HG02798 (cell line): ENCODE measurements around the gene TIPARP.
"Not testable (repeated sequence)": the region's sequence is repeated elsewhere in the genome, so short reads cannot be mapped to it uniquely, and the experiment has no call there.

Experiments
- ATAC-seq: cut with Tn5 transposase; IDR thresholded peaks from one replicate; pipeline ENCODE4 v1.9.1; 2021; ENCODE audit warnings: mild to moderate bottlenecking; ENCODE audit not compliant: unreplicated experiment, poor library complexity

The TIPARP gene

DNA sequence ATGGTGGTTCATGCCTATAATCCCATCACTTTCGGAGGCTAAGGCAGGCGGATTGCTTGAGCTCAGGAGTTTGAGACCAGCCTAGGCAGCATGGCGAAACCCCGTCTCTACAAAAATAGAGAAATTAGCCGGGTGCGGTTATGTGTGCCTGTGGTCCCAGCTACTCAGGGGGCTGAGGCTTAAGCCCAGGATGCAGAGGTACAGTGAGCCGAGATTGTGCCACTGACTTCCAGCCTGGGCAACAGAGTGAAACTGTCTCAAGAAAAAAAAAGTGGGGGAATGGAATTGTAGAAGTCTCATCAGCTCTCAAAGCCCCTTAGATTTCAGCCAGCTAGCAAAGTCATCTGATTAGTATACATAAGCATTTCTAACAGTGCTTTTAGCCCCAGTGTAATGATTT lies 33.2 kb downstream of the TIPARP start:
- no peak for ATAC-seq

DNA sequence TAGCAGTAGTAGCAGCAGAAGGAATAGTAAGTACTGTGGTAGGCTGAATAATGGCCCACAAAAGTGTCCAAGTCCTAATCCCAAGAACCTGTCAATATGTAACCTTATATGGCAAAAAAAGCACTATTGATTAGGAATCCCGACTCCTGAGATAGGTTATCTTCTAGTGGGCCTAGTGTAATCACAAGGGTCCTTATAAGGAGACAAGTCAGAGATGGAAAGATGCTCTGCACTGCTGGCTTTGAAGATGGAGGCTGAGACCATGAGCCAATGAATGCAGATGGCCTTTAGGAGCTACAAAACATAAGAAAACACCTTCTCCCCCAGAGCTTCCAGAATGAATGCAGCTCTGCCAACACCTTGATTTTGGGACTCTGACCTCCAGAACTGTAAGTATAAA lies 36.0 kb downstream of the TIPARP start:
- no peak for ATAC-seq

DNA sequence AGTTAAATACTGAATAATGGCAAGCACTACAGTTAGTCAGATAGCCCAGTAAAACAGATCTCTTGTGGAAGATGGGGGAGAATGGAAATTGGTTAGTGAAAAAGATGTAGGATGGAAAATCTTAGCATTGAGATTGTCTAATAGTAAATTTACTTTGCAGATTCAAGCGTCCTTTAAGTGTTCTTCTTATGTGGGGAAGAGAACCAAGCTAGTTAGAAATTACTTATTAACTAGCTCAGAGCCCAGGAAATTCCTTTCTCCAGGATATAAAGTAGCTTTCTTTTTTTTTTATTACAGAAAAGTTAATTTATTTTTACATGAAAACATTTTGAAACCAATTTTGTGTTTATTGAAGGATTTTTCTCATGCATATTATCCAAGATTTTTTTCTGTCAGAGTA lies 36.7 kb downstream of the TIPARP start:
- no peak for ATAC-seq

DNA sequence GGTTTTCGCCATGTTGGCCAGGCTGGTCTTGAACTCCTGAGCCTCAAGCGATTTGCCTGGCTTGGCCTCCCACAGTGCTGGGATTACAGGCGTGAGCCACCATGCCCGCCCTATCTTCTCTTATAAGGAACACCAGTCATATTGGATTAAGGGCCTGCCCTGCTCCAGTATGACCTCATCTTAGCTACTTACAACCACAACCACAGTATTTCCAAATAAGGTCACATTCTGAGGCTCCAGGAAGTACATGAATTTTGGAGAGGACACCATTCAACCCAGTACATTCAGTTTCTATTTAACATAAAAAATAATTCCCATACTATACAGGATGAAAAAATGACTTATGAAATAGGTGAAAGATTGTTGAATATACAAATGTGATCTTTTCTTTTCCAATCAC lies 37.6 kb downstream of the TIPARP start:
- peak; percentile 70 for ATAC-seq

DNA sequence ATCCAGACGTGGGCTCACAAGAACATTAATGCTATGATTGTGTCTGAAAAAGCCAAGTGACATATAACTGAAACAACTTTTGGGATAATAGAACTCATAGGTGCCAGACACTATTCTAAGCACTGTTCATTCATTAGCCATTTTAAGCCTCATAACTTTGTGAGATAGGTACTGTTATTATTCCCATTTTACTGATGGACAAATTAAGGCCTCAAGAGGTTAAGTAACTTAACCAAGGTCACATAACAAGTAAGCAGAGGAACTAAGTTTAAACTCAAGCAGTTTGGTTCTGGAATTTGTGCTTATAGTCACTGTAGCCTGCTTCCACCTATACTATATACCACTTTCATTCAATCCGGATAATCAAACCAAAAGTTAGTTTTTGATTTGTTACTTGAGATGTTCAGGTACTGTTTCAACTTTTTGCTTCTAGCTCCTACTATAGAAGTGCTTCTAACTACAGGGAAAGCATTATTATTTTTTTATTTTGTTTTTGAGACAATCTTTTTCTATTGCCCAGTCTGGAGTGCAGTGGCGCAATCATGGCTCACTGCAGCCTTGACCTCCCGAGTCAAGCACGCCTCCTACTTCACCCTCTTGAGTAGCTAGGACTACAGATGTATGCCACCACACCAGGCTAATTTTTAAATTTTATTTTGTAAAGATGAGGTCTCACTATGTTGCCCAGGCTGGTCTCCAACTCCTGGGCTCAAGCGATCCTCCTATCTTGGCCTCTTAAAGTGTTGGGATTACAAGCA lies 41.9 kb downstream of the TIPARP start:
- no peak for ATAC-seq

DNA sequence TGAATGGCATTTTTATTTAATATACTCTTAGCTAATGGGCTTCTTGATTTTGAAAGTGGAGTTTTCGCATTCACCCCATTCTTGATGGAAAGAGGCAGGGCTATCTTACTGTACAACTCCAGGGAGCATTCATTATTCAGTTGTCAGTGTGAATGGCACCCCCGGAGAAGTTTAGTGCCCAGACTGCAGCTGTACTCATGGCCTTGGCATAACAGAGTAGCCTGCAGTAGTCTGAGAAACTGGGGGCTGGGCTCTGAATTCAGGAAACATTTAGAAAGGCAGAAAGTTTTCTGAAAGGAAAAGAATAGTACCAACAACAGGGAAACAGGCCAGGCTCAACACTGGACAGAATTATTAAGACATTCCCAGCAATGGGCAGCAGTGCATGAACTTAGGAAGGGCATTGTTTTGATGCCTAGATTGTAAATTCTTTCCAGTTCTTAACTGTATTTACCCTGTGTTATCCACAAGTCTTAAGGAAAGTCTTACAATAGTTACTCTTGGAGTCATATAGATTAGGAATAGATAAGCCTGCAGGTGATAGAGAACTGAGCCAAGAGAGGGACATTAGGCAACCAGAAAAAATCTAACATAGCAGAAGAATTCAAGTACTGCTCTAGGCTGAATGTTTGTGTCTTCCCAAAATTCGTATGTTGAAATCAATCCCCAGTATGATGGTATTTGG lies 44.4 kb downstream of the TIPARP start:
- ATAC-seq = no peak

DNA sequence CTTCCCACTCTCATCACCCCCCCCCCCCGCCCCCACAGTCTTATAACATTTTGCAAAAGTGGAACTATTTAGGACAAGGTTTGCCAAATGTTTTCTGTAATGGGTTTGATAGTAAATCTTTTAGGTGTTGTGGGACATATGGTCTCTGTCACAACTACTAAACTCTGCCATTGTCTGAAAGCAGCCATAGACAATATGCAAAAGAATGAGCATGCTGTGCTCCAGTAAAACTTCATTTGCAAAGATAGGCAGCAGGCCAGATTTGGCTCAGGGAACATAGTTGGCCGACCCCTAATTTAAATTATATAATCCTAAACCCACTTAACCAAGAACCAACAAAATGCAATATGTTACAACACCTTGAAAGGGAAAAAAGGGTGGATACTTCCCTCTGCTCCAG lies 46.4 kb downstream of the TIPARP start:
- ATAC-seq = no peak

DNA sequence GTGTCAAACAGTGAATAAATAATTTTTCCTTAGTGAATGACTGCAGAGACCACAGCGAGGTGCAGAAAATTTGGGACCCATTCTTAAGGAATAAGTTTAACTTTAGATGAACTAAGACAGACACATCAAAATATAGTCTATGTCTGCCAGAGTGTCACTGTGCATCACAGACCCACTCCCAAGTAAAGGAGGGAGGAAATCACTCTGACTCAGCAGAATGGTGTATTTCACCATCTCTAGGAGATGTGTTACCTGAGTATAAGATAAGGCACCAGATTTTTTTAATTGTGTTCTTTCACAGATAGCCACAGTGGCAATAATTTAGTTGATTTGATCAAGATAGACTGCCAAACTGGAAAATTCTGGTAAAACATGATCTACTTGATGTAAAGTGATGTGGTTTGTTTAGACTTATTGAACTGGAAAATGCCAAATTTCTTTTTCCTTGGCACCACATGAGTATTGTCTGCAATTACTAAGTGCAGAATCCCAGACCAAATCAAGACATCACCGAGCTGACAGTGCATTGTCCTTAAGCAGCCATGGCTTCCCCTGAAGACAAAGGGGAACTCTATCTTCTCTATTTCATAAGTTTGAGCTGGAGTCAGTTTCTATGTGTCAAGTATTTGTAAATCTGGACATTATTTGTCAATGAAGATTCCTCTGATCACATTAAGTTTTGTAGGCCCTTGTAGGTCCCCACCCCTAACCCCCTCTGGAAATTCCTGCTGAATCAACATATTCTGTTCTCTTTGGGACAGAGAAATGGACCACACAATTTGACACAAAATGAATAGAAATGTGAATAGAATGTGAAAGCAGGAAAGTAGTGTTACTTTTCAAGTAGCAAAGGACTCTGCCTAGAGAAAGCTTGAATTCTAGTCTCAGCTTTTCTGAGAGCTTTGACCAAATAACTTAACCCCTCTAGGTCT lies 47.6 kb downstream of the TIPARP start:
- ATAC-seq = no peak

DNA sequence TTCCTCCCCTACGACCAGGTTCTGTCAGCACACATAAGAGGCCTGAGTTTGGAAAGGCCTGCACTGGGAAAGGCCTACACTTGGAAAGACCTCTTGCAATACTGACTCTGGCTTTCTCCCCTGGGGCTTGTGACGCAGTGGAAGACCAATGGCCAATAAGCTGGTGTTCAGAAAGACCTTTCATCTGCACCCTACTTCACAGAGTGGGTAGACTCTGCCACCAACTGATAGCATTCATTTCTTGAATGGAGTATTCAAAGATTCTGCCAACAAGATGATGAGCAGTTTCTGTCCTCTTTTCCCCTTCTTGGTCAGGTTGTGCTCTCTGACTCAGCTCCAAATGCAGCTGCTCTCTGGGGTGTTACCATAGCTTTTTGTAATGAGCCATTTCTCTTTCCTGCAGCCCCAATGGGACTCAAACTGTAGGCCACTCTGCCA lies 48.8 kb downstream of the TIPARP start:
- no peak for ATAC-seq

DNA sequence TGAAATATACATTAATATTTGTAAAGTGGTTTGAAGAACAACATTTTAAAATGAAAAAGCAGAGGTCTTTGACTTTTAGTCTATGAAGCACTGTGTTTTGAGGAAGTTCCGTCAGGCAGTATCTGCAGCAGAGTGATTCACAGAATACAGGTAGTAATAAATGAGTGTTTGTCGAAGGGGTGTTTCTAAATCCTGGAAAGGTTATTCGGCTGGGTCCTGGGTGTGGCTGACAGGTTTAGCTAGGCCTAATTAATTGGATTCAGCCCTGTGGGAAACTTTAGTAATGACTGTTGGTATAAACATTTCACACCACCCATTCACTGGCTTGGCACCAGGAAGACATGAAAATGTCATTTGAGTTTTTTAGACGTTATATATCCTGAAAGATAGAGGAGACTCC lies 51.3 kb downstream of the TIPARP start:
- no peak for ATAC-seq

DNA sequence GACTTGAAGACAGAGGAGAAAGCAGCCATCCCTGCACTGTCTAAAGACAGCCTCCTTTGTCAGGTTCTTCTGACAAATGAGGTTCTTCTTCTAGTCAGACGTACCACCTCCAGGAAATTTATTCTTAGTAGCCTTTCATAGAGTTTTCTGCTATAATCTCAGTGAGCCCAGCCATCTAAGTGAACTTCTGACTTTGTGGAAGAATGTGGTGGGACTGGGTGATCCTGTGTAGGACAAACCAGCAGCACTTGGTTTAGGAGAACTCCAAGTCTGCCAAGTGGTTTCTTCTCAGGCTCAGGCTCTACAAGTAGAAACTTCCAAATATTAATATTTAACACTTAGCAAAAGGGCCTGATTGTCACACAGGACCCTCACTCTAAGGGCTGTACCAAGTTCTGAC lies 52.1 kb downstream of the TIPARP start:
- ATAC-seq = no peak

DNA sequence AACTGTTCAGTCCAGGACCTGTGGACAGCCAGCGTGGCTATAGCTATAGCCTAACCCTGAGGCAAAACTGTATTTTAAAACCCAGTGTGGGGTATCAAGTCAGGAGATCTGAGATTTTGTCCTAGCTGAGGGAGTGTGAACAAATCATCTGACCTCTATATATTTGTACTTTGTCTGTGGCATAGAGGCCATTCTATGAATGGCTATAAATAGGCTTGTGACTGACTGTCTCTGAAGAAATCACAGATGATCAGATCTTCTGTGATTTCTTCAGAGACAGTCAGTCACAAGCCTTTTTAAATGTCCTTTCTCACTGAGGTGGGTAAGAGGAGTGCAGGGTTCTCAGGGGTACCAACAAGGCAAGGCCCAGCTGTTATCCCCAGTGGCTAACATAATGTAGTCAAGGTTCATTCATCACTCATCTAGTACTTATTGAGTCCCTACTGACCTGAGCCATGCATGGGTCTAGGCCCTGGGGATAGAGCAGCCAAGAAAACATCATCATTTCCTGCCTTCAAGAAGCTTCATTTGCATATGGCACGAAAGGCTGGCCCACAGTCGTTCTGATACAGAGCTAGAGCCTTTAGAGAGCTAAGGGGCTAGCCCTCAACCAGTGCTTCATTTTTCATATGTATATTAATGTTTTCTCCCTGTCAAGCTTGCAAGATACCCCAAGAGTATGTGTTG lies 53.3 kb downstream of the TIPARP start:
- ATAC-seq = peak; percentile 89

DNA sequence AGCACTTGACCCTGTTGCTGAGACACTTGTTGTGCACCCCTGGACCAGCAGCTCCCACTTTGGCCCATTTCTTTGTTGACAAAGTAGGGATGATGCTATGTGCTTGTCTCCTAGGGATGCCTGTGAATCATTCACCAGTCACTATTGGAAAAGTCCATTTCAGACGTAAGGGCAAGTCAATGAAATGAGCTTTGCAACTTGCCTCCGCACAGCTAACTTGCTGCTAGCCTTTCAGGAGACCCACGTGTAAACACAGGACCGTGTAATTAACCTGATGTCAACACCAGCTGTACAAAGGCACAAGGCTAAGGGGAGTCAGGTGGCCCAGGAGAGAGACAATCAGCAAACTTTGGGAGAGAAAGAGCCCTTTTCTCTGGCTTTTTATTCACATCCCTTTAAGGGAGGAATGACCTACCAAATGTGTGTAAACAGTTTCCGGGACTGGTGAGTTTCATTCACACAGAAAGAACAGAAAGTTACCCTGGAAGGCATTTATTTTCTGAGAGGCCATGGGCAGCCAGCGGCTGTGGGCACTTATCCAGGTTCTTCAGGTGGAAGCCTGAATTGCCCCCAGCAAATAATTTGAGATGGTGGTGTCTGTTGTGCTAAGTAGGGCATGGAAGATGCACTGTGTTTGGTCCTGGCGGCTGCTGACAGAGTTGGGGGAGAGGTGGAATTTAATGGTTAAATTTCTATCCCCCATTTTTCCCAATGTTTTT lies 54.0 kb downstream of the TIPARP start:
- no peak for ATAC-seq

DNA sequence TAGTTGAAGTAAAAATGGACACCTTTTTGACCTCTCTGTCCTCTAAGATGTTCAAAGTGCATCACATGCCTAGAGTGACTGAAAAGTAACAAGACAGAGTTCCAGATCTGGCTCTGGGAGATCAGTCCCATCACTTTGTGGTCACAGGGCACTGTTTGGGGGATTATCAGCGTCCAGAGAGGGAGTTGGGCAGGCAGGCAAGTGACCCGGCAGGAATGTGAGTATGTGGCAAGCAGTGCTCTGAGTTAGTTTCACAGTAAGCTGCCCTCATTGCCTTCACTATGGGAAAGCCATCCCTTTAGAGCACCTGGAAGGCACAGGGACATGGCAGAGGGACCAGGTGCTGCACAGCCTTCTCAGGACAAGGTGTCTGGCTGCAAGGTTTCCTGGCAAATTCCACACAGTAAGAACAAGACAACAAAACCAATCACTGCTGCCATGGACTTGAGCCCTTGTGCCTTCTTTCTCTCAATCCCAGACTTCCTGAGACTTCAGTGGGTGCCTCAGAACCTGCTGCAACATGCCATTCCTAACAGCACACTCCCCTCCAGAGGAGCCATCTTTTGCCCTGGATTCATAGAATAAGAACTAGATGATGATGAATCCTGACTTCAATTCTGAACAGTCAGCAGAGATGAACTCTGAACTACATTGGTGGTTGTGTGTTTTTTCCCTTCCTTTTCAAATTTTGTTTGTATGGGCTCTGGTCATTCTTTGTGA lies 55.2 kb downstream of the TIPARP start:
- ATAC-seq = no peak

DNA sequence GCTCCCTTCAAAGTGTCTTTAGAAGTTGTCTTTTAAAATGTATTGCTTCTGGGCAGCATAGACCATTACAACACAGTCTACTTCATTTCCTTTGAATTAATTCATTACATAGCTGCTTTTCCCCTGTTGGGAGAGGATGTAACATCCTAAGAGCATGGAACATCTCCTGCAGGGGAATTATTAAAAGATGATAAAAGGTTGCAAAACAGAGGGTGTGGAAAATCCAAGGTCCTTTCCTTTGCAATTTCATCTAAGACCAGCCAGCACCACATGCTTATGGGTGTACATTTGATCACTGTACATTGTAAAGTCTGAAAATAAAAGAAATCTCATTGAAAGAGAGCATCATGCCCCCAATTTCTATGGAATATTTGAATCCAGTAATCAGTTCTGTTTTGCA lies 57.4 kb downstream of the TIPARP start:
- ATAC-seq = no peak

DNA sequence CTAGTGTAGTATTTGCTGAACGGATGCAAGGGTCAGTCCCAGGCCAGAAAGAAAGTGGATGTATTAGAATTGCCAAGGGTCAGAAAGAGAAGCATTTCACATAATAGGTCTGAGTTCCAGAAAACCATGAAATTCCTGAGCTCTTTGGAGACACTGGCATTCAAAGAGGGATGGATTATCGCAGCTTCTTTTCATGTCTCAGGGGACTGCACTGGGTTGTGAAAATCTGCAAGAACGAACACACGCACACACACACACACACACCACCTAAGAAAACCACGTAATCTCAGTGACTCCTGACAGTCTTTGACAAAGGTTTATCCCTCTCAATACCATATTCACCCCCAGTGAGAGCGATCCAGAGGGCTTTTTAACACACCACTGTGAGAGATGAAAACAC lies 57.9 kb downstream of the TIPARP start:
- no peak for ATAC-seq

DNA sequence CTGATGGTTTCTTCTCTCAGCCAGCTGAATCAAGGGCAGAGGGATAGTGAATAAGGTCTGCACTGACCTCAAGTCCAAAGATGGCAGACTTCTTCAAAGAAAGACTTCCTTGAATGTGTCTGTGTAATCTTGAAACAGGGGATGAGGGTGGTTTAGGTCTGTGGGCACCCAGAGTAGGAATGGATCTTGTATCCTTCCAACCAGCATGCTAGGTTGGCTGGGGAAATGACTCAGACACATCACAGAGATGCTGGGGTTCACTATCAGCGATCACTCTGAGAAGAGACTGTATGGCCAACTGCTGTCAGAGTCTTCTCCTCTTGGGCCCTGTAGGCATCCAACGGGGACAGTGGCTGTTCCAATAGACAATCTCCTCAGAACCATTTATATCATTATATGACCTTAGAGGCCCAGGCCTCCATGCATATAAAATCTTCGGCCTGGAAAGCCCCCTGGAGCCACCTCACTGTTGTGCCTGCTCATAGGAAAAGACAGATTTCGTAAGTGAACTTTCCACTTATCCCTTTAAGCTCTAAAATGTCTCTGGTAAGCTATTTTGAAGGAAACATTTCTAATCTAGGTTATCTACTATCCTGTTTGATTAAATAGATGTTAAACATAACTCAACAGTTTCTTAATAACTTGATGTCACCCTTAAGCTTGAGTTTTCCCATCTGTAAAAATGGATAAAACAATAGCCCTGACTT lies 58.5 kb downstream of the TIPARP start:
- ATAC-seq = no peak

DNA sequence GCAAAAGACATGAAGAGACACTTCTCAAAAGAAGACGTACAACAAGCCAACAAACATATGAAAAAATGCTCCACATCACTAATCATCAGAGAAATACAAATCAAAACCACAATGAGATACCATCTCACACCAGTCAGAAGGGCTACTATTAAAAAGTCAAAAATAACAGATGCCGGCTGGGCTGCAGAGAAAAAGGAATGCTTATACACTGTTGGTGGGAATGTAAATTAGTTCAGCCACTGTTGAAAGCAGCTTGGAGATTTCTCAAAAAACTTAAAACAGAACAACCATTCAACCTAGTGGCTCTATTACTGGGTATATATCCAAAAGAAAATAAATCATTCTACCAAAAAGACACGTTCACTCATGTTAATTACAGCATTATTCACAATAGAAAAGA lies 60.3 kb downstream of the TIPARP start:
- ATAC-seq = not testable (repeated sequence)

DNA sequence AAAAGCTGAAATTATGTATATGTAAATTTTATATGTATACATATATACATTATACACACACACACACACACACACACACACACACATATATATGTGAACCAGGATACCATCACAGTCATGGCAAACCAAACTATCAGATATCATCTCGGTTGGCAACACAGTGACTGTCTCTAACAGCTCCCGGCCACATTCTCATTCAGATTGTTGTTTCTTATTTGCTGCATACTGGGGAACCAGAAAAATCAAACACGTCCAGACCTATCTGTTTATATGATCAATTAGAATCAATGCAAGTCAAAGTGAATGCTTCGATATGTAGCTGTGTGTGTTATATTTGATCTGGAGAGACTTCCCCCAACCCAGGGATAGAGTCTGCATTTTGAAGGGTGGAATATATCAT lies 61.1 kb downstream of the TIPARP start:
- no peak for ATAC-seq
